ENCODE data around the gene MRPL23.

GRCh38 chr11:1919391-1920127, 27.6 kb upstream of the MRPL23 start, which contains the start of gene TNNT3:
- TF ChIP-seq EZH2 (IDR thresholded peaks at IDR 0.05; ENCODE audit: borderline replicate concordance, low read depth, low read length, severe bottlenecking) (no peak), CTCF (IDR thresholded peaks at IDR 0.05; ENCODE audit: borderline replicate concordance, extremely low read depth, low read length, poor library complexity, severe bottlenecking) (no peak)
